Limb (tissue), 2 donors: ENCODE measurements around the gene CDHR4.
A peak's percentile ranks its signal among the peaks of the same experiment; 100 is the strongest.
"Not testable (repeated sequence)": the region's sequence is repeated elsewhere in the genome, so short reads cannot be mapped to it uniquely, and the experiment has no call there.

Experiments
- DNase-seq, 2 donors: peaks; one replicate each; pipeline ENCODE4 v3.0.0-alpha.2; 2016; ENCODE audit errors: extremely low spot score in 2 of 2

CDHR4 gene, protein sequence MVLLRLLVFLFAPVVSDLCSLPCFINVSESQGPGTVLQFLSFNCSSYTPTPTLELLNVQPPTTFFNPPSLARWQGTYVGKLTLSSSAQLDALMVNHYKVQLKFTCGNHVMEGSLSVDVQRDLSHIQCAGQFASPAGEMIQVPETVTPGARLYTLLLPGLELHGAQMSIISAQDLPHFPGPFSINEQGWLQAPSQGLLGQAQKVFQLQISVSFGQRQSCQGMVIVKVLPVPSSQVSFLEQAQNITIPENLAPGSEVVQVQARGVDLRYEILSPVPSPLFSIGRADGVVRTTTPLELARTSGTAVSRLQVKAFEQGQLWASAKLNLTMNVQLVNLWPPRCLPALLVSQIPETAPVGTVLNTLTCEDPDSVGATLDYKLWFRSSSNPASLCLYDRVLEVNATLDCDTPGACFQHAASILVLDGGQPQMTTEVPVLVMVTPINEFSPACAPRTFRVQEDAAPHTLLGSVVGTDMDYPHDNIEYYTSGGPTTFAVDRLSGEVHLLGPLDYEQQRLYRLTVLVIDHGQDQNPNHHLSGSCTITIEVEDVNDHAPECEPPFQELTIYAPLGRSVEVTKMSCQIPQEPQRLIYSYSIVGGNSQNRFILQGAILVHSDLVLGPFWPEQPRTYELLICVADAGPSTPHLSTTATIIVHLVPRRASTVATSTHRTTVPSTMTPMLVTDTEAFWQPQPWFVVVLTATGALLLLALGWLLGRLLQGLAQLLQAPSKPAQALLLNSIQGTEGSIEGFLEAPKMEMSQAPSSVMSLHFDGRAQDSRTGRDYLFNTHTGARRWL

DNA sequence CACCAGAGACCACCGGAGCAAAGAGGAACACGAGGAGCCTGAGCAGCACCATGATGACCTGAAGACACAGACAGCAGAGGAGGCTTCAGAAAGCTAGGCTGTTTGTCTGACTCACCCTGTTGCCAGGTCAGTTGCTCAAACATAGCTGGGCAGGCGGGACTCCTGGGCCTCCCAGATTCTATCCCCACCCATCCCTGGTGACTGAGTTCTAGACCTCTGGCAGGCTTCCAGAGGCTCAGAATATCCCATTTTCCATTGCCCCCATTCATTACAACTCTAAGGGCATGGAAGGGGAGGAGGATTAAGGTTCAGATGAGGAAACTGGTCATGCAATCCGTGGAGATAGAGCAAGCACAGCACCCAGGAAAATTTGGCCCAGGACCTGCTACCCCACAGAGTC is at the start of gene CDHR4:
Gene CDHR4, minus strand, starts transcription at position 113 of the 400 bp plus-strand sequence. Its CDS starts 61 bp downstream, at position 52.
- DNase-seq: no peak

DNA sequence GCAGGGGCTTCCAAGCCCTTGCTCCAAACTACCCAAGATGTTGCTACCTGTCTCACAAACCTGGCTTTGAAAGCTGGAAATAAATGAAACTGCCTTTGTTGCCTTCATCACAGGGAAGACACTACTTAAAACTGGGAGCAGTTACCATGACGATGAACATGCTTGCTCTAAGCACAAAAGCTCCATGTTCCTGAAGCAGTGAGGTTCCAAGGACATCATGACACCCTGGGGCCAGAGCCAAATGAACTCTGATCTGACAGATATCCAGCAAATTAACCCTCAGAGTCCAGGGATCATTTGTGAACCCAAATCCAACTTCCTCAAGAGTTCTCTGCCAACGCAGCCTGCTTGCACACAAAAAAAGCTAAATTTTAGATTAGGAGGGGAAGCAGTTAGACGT is 46.0 kb upstream of the CDHR4 start:
- no peak for DNase-seq

DNA sequence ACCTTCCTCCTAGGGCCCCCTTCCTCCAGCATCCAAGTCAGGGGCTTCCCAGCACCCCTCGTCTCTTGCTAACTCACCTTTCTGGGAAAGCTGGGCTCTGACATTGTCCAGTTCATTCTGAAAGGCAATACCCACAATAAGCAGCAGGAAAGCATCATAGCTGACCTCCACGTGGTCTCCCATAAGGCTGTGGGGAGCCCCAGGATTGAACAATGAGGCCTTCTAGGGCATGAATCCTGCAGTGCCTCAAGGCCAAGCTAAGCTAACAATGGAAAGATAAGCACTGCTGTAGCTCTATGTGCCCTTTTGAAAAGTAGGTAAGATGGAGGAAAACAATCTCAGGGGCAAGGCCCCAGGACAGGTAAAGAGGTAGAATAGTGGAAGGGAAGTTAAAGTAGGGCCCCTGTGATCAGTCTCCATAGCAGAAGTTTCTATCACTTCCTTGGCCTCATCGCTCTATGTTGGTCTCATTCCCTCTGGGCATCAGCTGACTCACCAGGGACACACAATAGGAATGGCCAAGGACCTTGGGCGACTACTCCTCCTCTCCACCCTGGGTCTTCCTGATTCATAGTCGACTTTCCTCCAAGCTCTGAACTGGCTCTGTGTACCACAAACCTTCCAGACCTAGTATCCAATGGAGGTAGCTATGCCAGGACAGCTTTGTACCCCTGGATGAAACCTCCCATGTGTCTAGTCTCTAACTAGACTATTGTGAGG is 45.0 kb upstream of the CDHR4 start:
- no peak for DNase-seq

DNA sequence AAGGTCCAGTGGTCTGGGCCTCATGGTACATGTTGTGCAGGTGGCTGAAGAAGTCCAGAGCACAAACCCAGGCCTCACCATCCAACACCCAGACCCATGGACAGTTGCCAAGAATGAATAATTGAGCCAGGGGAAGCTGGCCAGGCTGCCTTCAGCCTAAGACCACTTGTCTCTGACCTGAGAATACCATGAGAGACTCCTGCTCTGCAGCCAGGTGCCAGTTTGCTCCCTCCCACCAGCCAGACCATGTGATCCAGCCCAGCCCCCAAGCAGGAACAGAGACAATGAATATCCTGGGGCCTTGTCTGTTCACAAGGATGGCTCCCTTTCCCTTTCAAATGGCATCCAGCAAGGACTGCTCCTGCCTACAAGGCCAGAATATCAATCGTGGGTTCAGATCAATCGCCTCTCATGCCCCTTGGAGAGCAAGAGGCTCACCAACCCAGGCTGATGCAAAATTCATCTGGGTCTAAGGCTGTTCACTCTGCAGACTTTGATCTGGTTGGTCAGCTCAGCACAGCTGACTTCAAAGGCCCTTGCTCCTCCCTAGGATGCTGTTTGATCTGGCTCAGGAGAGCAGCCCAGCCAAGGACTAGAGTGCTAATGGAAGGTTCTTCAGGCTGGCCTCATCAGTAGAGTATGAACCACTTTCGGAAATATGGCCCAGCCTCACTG is 43.3 kb upstream of the CDHR4 start:
- no peak for DNase-seq

DNA sequence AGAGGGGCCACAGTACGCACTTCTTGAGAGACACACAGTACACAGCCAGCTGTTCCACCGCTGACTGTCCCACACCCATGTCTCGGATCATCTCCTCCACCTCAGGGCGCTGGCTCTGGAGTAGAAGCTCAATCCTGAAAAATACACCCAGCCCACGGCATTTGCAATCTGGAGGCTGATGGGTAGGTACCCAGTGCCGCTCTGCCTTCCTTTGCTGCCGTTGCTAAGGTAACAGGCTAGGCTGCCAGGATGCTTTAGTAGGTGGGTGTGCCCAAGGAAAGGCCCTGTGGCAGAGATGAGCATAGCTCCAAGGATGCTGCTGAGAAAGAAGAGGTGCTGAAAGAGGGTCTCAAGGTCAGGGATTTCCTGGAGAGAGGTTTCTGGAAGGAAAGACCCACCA is 42.1 kb upstream of the CDHR4 start:
- no peak for DNase-seq

DNA sequence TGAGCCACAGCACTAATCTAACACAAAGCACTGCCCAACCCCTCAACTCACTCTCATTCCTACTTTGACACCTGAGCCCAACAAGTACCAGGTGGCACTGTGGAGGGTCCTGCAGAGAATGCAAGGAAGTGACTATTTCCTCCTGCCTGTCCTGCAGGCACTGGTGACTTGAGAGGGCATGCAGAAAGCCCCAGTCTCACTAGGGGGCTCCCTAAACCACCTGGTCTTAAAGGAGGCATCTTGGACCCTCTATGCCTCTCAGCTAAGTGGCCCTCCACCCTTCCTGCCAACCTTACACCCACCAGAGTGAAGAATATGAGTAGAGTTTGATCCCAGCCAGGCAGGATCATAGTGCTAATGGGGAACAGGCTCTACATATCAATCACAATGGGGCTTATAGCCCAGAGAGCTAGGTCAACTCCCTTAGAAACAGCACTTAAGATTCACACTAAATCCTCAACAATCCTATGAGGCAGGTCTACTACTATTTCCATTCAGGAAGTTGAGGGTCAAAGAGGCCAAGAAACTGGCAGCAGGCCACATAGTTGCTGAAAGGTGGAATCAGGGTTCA is 41.5 kb upstream of the CDHR4 start:
- DNase-seq: no peak

DNA sequence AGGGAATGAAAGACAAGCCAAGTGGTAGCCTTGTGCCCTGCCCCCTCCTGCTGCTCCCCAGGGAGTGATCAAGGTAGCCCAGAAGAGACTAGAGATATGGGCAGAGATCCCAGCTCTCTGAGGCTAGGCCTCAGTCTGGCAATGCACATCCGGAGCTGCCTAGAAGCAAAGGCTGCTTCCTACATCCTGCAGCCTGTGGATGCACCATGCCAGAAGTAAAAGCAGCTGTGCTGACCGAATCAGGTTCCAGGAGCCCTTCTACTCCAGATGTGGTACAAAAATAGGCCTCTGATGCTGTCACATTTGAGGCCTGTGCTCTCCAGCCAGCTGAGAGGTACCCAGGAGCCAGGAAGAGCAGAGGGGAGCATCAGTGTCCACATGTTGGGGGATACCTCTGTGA is 40.7 kb upstream of the CDHR4 start:
- peak in 1 of 2 donors; percentile 24 for DNase-seq

DNA sequence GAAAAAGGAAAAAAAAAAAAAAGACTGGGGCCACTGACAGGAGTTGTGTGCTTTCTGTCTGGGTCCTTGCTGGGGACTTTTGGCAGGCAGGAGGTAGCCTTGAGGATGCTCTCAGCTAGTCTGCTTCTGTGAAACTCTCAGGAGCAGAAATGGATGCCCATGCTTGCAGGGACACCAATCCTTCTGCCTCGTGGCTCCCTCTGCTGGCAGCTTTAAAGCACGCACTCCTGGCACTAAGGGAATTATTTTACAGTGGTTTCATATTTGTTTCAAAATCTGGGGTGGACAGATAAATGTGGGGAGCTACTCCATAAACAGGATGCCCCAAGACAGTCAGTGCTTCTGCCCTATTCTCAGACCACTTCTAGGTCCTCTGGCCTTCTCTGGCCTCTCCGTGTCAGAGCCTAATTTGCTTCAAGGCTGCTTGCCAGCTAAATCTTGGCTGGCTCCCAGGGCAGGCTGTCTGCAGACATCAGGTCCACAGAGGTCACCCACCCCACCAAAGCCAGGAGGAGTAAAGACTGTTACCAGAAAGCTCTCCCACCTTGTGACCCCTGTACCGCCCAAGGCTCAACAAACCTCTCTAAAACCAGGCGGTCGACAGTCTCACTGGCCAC is 39.6 kb upstream of the CDHR4 start:
- peak; percentile 82 to 86 for DNase-seq

DNA sequence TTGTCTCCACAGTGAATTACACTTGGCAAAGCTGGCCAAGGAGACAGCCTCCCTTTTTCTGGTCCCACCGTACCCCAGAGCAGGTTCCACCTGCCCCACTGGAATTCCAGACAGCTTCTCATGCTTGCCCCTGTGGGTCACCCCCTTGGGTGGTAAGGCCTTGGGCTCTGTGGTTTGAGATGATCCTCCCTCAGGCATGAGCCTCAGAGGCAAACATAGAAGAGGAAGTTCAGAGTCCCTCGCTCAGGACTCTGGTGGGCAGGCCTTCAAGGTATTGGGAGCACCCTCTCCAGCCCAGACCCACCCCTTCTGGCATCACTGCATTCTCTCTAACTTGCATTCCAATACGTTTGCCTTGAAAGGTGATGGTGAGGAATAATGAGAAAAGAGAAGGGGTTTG is 31.7 kb upstream of the CDHR4 start:
- no peak for DNase-seq

DNA sequence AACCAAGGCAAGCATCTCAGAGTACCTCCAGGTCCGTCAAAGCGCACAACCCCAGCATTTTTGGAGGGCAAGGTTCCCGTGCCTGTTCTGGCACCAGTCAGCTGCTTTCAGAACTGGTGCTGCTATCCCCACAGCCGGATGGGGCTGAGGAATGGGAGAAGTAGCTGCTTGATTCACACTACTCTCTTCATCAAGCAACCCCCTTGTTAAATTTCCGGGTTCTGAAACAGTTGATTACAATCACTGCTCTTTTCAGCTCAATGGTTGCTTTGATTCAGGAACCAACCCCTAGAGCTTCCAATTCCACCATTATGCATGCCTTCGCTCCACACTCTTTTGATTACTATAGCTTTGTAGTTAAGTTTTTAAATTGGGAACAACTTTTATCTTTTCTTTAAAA is 26.3 kb upstream of the CDHR4 start:
- no peak for DNase-seq

DNA sequence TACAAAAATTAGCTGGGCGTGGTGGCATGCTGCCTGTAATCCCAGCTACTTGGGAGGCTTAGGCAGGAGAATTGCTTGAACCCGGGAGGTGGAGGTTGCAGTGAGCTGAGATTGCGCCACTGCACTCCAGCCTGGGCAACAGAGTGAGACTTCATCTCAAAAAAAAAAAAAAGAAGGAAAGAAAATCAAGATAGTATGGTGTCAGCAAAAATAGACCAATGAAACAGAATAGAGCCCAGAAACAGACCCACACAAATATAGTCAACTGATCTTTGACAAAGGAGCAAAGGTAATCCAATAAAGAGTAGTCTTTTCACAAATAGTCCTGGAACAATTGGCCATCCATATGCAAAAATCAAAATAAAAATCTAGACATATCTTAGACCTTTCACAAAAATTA is 23.5 kb upstream of the CDHR4 start:
- not testable (repeated sequence) for DNase-seq

DNA sequence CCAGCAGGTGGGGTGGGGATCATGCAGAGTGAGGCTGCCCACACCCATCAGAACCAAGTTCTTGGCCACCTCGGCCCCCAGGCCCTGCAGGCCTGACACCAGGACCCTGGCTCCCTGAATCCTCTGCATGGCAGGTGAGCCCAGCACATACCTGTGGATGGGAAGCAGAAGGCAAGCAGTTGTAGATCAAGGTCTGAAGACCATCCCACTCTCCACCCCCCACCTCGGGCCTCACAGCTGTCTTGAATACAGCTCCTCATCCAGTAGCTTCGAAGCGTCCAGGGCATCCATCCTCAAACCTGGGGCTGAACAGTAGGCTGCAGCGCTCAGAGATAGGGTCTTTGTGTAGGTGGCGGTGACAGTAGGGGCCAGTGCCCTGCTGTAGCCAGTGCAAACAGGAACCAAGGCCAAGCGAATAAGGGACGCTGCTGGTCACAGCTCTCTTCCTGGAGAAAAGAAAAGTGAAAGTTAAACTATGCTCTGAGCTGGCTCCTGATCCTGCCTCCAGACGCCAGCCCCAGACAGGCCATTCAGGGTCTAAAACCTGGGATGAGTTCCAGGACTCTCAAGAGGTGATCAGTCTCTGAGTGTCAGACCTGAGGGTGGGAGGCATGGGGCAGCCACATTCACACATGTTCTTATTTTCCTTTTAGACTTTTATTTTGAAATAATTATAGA is 14.0 kb upstream of the CDHR4 start, which contains the start of gene UBA7:
Gene UBA7, minus strand, starts transcription at position 457 of the 678 bp plus-strand sequence. Its CDS starts 166 bp downstream, at position 291.
- DNase-seq: peak in 1 of 2 donors; percentile 43

DNA sequence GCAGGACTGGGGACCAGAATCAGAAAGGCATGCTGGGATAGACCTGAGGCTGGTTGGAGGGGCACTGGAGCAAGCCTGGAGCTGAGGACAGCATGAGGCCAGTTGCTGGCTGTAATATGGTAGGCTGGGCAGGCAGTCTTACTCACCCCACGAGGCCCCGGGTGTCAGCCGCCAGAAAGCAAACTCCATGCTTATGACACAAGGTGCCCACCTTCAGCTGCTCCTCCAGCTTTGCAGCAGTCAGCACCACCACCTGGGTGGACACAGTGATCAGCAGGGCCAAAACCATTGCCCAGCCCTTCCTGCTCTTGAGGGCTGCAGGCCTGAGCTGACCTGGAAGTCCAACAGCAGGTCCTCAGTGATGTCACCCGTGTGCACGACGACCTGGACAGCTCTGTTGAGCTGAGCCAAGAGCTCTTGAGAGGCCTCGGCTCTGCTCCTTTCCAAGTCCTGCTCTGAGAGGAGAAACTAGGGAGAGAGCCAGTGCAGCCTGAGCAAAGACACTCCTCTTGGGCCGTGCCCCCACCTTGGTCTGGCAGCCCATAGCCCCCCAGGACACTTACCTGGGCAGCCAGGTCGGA is 13.3 kb upstream of the CDHR4 start:
- no peak for DNase-seq

DNA sequence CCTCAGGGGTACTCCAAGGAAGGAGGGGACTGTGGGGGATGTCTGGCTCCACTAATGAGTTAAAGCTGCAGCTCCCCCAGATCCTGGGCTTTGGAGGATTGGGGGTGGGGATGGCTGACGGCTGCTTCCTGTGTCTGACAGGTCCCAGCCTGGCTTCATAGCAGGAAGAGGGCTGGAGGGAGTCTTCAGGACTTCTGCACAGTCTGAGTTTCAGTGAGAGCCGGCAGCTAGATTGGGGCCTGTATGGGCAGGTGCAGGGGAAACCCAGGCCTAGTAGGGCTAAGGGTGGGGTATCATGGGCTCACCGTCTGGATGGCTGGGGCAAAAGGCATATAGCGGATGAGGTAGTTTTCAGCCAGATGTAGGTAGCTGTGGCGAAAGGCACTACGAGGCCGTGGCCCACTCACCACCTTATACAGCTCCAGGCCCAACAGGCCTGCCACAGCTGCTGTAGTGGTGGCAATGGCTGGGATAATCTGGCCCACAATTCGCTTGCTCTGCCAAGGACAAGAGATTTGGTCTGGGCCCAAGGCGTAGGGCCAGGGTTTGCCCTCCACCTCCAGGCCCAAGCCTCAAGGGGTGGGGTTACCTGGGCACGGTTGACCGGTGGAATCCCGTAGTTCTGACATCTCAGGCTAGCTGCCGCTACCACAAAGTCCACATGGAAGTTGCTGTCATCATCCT is 7.9 kb upstream of the CDHR4 start:
- peak in 1 of 2 donors; percentile 42 for DNase-seq

DNA sequence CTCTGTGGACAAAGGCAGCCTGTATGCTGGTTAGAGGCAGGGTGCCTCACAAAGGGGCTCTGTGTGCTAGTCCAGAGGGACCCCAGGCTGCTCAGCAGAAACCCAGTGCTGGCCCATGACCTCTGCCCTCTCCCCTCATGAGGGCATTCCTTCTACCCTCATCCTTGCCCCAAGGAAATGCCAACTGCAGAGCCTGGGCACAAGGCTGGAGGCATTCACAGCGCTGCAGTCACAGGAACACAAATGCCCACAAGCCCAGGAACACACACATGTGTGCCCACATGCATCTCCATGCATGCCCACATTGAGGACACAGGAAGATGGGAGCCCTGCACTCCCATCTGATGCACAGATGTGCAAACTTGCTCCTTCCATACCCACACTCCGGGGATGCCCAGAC is 7.2 kb upstream of the CDHR4 start:
- no peak for DNase-seq

DNA sequence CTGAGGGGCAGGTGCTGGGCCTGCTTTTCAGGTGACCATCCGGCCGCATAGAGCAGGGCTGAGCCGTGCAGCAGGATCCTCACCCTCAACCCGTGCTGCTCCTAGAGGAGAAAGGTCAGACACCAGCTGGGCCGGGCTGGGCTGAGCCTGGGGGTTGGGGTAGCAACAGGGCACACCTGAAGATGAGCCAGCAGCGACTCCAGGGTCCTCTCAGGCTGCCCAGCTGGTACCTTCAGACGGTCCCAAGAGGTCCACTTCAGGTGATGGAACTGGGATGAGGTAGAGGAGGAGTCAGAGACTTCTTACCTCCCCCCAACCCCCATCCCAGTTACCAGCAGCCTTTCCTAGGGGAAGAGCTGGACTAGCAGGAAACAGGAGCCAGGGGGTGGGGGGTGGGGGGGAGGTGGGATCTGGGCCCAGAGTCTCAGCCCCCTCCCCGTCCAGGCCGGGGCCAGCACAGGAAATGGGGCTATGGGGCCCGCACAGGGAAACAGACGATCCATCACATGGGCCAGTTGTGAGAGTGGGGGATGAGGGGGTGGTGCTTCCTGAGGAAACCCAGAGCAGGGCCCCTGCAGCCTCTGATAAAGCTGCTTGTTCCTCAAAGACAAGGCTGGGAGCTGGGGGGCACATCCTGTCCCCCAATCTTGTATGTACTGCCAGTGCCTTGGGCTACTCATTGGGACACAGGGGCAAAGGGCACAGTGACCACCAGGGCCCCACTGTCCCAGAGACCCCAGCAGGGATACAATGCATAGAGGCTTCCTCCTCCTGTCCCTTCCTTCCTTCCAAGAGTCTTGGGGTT is 6.4 kb upstream of the CDHR4 start:
- peak; percentile 88 to 92 for DNase-seq

DNA sequence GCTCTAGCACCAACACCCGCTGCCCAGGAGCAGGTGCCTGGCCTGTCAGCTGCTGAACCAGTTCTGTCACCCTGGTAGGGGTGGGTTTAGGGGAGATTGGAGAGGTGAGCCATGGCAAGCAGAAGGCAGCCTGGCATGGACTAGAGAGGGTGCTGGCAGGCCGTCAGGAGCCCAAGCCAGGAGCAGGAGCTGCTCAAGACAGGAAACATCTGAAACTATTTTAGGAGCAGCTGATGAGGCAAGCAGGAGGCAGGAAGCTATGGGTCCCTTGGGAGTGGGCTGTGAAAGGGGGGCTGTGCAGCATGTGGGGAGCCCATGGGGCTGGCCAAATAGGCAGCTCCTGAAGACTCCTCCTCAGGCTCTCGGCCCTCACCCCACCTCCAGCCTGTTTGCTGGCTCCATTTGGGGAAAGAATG is 5.7 kb upstream of the CDHR4 start:
- DNase-seq: peak; percentile 86 to 89
